ENCODE data around the gene ZNF488.

DNA sequence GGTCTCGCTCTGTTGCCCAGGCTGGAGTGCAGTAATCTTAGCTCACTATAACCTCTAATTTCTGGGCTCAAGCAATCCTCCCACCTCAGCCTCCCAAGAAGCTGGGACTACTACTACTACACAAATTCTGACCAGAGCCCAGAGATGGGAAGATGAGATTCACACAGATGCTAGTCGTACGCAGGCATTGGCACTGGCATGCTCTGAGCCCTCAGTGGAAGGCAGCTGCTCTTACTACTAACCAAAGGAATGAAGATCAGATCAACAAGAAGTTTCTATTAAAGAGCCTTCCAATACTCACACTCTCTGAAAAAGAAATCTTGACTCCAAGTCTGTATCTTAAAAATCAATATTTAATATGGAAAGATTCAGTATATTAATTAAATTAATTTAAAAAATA is 51.1 kb downstream of the ZNF488 start:
- TF ChIP-seq, protein P1, sequence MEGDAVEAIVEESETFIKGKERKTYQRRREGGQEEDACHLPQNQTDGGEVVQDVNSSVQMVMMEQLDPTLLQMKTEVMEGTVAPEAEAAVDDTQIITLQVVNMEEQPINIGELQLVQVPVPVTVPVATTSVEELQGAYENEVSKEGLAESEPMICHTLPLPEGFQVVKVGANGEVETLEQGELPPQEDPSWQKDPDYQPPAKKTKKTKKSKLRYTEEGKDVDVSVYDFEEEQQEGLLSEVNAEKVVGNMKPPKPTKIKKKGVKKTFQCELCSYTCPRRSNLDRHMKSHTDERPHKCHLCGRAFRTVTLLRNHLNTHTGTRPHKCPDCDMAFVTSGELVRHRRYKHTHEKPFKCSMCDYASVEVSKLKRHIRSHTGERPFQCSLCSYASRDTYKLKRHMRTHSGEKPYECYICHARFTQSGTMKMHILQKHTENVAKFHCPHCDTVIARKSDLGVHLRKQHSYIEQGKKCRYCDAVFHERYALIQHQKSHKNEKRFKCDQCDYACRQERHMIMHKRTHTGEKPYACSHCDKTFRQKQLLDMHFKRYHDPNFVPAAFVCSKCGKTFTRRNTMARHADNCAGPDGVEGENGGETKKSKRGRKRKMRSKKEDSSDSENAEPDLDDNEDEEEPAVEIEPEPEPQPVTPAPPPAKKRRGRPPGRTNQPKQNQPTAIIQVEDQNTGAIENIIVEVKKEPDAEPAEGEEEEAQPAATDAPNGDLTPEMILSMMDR (IDR thresholded peaks at IDR 0.05): no peak
- no peak for TF ChIP-seq POLR2A (IDR thresholded peaks at IDR 0.05)
